HG03060 (cell line): Measurements from ENCODE around the gene SEMA6B.

Experiments
- ATAC-seq: cut with Tn5 transposase; IDR thresholded peaks from one replicate; pipeline ENCODE4 v1.9.1; 2021; ENCODE audit warnings: low read depth, moderate number of reproducible peaks; ENCODE audit not compliant: unreplicated experiment

The SEMA6B gene

DNA sequence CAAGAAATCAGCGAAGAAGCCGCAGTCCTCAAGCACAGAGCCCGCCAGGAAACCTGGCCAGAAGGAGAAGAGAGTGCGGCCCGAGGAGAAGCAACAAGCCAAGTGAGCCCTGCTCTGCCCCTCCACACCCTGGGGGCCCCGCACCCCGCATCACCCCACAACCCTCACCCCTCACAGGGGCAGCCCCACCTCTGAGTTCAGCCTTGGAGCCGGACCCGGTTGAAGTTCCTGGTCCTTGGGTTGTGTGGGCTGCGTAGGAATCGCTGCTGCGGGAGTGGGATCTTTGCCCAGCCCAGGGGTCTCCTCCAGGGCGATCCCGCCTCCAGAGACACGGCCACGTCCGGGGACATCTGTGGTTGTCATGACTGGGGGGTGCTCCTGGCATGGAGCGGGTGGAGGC lies 63.2 kb downstream of the SEMA6B start:
- no peak for ATAC-seq

DNA sequence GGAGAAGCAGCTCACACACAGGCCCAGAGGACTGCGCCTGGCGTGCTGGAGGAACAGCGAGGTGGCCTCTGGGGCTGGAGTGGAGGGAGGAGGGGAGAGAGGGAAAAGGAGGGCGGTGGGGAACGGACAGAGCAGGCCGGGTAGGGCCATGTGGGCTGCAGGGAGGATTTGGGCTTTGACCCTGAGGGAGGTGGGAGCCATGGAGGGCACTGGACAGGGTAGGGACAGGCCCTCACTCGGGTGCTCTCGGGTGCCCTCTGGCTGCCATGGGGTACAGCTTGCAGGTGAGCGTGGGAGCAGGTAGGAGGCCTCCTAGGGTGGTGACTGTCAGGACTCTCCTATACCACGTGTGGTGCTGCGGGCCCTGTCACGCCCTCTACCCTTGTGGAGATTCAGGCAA lies 64.0 kb downstream of the SEMA6B start:
- no peak for ATAC-seq

DNA sequence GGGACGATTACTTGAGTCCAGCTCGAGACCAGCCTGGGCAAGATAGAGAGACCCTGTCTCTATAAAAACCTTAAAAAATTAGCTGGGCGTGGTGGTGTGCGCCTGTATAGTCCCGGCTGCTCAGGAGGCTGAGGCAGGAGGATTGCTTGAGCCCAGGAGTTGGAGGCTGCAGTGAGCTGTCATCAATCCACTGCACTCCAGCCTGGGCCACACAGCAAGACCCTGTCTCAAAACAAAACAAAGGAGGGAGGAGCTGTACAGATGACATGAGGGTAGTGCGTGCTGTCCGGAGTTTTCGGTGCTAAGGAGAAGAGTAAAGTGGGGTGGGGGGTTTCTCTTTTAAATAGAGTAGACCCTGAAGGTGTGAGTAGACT lies 64.8 kb downstream of the SEMA6B start:
- no peak for ATAC-seq

DNA sequence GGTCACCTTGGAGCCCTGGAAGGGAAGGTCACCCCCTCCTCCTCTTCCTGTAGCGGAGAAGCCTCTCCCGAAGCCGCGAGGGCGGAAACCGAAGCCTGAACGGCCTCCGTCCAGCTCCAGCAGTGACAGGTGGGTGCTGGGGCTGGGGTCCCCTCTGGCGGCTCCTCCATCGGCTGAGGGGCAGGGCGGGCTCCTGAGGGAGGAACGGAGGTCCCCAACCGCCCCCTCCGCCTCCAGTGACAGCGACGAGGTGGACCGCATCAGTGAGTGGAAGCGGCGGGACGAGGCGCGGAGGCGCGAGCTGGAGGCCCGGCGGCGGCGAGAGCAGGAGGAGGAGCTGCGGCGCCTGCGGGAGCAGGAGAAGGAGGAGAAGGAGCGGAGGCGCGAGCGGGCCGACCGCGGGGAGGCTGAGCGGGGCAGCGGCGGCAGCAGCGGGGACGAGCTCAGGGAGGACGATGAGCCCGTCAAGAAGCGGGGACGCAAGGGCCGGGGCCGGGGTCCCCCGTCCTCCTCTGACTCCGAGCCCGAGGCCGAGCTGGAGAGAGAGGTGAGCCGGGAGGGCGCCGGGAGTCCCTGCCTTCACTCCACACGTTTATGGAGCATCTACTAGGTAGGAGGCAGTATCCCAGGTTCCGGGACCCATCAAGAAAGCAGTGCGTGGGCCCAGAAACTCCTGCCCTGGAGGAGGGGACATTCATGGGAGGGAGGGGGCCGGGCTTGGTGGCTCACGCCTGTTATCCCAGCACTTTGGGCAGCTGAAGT lies 65.4 kb downstream of the SEMA6B start:
- no peak for ATAC-seq

DNA sequence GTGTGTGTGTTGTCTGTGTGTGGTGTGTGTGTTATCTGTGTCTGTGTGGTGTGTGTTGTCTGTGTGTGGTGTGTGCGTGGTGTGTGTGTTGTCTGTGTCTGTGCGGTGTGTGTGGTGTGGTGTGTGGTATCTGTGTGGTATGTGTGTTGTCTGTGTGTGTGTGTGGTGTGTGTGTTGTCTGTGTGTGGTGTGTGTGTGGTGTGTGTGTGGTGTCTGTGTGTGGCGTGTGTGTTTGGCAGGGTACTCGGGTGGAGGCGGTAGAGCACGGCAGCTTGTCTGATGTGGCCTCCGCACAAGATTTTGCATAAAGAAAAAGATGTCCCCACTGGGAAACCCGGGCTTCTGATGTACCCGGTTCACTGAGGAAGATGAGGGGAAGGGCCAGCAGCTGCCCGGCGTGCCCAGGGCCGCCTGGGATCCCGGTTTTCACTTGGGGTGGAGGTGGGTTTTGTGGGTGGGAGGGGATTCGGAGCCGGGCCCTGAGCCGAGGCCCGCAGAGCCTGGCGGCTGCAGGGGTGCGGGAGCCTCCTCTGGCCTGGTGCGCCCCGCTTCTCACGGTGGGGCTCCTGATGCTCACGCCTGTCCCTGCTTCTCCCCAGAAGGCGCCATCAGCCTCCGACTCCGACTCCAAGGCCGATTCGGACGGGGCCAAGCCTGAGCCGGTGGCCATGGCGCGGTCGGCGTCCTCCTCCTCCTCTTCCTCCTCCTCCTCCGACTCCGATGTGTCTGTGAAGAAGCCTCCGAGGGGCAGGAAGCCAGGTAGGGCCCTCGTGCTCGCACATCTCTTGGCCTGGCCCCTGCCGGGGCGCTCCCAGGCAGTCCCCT lies 66.2 kb downstream of the SEMA6B start:
- no peak for ATAC-seq
